Epithelial cell of proximal tubule (primary cell): ENCODE data around the gene DDX17. TPM values are rescaled to one million over a fixed set of nuclear protein-coding genes. Genes with fewer than 3 reads are reported as not detected.

ENCODE experiments used
- DNase-seq: peaks from one replicate; pipeline ENCODE4 v3.0.0-alpha.2; 2011; ENCODE audit warnings: low read depth
- H3K4me3 ChIP-seq: 2 replicates; pipeline ENCODE4 v1.5.1; 2011; ENCODE audit warnings: low read depth, mild to moderate bottlenecking, low read length
- total RNA-seq: library from RNA; depleted of rRNA; stranded (reverse); fragments of >200 nt; gene quantifications from 2 replicates; pipeline ENCODE4 v1.2.3, GENCODE V29; 2015
- TF ChIP-seq, protein P1 (sequence below): conservative IDR thresholded peaks from 2 replicates; pipeline ENCODE4 v1.5.1; 2012; ENCODE audit warnings: low read depth, mild to moderate bottlenecking, low read length

Gene DDX17
- total RNA-seq, 1 donor from 2014 or later: 186 TPM

DNA sequence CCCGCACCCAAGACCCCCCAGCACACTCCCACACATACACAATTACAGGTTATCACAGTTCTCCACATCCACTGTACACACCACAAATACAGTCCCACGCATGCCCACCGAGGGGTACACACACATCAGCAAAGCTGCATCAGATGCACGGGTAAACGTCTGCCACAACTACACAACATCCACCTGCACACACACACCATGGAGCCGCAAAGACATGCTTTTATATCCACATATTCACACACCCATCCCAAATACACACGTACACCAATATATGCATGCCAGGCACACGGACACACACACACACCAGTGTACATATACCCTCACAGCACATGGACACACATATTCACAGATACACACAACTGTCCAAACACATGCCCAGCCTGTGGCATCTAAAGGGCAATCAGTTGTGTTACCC, 45.7 kb downstream of the DDX17 start:
- TF ChIP-seq, protein P1, sequence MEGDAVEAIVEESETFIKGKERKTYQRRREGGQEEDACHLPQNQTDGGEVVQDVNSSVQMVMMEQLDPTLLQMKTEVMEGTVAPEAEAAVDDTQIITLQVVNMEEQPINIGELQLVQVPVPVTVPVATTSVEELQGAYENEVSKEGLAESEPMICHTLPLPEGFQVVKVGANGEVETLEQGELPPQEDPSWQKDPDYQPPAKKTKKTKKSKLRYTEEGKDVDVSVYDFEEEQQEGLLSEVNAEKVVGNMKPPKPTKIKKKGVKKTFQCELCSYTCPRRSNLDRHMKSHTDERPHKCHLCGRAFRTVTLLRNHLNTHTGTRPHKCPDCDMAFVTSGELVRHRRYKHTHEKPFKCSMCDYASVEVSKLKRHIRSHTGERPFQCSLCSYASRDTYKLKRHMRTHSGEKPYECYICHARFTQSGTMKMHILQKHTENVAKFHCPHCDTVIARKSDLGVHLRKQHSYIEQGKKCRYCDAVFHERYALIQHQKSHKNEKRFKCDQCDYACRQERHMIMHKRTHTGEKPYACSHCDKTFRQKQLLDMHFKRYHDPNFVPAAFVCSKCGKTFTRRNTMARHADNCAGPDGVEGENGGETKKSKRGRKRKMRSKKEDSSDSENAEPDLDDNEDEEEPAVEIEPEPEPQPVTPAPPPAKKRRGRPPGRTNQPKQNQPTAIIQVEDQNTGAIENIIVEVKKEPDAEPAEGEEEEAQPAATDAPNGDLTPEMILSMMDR: no peak
- no peak overlapping the region for H3K4me3 ChIP-seq
- no peak for DNase-seq

DNA sequence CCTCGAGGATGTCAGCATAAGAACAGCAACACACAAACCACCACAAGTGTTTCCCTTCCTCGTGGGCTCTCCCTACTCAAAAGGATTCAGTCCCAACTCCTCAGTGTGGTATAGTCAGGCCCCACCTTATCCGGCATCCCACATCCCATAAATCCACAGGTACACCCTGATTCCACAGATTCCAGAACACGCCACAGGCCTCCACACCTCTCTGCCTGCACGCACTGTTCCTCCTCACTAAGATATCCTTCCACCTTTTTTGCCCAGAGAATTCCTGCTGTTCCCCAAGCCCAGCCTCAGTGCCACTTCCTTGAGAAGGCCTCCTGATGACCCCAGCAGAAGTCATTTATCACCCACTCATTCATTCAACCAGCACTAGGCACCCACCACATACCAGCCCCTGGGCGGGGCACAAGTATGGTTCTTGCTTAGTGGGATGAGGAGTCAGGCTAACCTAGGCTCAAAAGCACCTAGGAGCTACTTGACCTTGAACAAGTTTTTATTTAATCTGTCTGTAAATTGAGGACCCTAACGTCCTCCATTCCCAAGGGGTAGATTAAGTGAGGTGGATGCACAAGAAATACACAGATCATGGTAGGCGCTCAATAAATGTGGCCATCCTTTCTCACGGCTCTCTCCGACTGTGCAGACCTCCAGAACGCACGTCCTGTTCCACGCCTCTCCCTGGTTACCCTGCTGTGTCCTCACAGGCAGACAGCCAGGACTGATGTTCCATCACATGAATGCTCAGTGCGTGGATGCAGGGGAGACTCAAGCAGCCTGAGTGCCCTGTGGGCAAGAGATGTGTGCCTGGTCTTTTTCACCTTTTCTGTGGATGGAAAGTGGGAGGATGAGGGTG, 49.0 kb downstream of the DDX17 start:
- H3K4me3 ChIP-seq: no peak overlapping the region
- TF ChIP-seq, protein P1: no peak
- DNase-seq: no peak

DNA sequence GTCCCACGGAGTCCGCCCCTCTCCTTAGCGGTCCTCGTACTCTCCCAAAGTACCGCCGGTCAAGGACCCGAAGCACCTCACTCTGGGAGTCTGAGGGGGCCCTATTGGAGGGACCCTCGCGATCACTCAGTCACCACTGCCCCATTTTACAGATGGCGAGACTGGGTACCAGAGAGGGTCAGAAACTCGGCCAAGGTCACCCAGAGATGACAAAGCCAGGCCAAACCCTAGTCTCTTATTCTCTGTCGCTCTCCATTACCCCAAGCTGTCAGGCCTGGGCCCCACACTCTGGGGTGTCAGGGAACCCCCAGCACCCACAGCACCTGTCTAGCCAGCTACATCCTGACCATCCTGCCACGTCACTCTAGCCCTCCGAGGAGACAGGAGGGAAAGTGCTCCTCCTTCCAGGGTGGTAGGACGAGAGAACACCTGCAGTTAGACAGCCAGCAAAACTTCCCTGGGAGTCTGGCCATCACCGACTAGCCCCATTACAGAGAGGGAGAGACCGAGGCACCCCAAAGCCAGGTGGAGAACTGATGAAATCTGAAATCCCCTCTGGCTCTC, 49.8 kb downstream of the DDX17 start:
- DNase-seq: no peak
- no peak overlapping the region for H3K4me3 ChIP-seq
- TF ChIP-seq, protein P1: no peak

DNA sequence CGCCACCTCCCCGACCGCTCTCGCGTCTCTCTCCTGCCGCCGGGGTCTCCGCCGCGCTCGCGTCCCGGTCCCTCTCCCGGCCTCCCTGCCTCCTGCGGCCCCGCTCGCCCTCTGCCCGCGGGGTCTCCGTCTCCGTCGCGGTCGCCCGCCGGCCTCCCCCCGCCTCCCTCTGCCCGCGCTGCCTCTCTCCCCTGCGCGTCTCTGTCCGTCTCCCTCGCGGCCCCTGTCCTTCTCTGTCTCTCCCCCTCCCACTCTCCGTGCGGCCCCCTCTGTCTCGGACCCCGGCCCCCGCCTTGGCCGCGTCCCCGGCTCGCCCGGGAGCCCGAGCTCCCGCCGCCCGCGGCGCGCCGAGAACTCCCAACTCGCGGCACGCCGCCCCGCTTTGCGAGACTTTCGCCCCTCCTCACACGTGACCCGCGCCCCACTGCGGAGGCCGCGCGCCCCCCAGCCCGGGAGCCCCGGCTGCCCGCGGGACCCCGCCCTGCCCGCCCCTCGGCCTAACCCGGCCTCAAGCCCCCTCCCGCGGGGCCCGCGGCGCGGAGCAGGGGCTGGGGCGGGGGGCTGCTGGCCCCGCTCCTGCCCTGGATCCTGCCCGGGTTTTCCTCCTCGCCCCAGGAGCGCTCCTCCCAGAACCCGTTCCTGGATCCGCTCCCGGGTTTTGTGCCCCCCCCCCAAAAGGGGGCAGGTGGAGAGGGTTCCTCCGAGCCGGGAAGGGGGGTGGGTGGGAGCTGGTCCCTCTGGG, 50.4 kb downstream of the DDX17 start:
- peak overlapping the region; percentile 18 for H3K4me3 ChIP-seq
- TF ChIP-seq, protein P1: no peak
- no peak for DNase-seq

DNA sequence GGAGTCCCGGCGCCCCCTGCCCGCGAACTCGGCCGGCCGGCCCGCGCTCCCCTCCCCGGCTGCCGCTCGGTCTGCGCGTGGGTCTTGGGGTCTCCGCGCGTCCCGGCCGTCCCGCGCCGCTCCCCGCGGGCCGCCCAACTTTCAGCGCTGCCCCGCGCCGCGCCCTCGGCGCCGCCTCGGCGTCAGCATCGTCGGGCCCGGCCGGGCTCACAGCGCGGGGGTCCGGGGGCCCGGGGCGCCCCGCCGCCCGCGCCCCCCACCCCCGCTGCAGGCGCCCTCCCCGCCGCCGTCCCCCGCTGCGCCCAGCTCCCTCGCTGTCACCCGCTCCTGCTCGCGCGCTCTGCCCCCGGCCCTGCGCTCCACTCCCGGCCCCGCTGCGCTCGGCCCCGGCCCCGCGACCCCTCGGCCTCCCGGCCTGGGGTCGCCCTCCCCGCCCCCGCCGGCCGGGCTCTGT, 51.0 kb downstream of the DDX17 start, which contains the start of gene KCNJ4:
Gene KCNJ4 (minus strand): TSS at position 124 of the 454 bp plus-strand sequence. CDS start 27,067 bp downstream, outside the sequence.
- no peak for DNase-seq
- TF ChIP-seq, protein P1: no peak
- H3K4me3 ChIP-seq: peak within 1 kb of the TSS; percentile 18

DNA sequence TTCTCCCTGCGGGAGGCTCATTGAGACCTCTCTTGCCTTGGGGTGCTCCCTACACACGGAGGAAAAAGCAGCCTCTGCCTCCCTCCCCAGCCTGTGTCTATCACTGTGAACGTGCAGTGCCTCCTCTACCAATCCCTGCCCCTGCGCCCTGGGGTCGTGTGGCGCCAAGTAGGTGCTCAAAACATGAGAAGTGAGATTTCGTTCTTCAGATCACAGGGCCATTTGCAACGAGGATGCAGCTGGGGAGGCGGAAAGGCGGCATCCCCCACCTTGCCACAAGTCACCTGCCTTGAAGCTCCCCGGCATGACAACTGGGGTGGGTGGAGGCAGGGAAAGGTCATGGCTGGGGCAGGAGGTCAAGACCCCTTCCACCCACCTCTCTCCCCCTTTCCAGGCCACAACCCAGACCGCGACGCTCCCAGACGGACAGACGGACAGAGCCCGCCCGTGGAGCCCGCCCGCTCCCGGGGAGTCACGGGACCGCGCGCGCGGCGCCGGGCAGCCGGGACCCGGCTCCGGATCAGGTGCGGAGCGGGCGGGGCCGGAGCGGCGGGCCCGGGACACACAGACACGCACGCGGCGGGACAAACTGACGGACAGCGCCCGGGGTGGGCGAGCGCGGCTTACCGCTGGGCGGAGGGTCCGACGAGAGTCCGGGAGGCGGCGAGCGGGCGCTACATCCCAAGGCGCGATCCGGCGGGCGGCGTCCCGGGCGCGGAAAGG, 51.6 kb downstream of the DDX17 start:
- no peak for DNase-seq
- H3K4me3 ChIP-seq: no peak overlapping the region
- TF ChIP-seq, protein P1: no peak
